Measurements from ENCODE around the gene APBA3. TPM values are rescaled to one million over a fixed set of nuclear protein-coding genes. Genes with fewer than 3 reads are reported as not detected.

The APBA3 gene
- total RNA-seq, 1 experiment from 2014 or later: 19.6 TPM

DNA sequence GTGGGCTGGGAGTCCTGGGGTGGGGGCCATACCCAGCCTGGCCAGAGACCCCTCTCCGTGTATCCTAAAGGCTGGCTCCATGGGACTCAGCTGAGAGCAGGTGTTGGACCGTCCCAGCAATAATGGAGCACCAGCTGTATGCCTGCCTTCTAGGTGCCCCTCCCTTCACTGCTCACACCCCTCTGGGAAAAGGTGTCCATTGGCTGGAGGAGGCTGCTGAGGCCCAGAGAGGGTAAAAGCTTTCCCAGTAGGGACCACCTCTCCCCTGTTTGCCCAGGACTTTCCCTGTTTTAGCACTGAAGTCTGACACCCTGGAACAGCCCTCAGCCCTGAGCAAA lies 13.9 kb upstream of the APBA3 start:
- Mint-ChIP-seq H3K36me3 (ENCODE audit: insufficient read depth, unreplicated experiment) (no peaks in the 10 kb centered on the region), H3K27me3 (ENCODE audit: unreplicated experiment) (peaks cover 33% of the 10 kb centered on the region), H3K27ac (ENCODE audit: unreplicated experiment) (no peak overlapping the region), H3K4me1 (ENCODE audit: low read depth, unreplicated experiment) (no peaks in the 10 kb centered on the region), H3K9me3 (ENCODE audit: low read depth, unreplicated experiment) (no peaks in the 10 kb centered on the region), H3K4me3 (ENCODE audit: low read depth, unreplicated experiment) (no peak overlapping the region)
- intact Hi-C loops (cut with micrococcal nuclease; ENCODE audit: unreplicated experiment): no loop called here
- TF ChIP-seq, protein P1, sequence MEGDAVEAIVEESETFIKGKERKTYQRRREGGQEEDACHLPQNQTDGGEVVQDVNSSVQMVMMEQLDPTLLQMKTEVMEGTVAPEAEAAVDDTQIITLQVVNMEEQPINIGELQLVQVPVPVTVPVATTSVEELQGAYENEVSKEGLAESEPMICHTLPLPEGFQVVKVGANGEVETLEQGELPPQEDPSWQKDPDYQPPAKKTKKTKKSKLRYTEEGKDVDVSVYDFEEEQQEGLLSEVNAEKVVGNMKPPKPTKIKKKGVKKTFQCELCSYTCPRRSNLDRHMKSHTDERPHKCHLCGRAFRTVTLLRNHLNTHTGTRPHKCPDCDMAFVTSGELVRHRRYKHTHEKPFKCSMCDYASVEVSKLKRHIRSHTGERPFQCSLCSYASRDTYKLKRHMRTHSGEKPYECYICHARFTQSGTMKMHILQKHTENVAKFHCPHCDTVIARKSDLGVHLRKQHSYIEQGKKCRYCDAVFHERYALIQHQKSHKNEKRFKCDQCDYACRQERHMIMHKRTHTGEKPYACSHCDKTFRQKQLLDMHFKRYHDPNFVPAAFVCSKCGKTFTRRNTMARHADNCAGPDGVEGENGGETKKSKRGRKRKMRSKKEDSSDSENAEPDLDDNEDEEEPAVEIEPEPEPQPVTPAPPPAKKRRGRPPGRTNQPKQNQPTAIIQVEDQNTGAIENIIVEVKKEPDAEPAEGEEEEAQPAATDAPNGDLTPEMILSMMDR (IDR thresholded peaks at IDR 0.05; ENCODE audit: unreplicated experiment): no peak
- DNase-seq: no peak
- no TSS peak for BruUV-seq (replicated peaks)
- CTCF ChIA-PET: no interaction called here

DNA sequence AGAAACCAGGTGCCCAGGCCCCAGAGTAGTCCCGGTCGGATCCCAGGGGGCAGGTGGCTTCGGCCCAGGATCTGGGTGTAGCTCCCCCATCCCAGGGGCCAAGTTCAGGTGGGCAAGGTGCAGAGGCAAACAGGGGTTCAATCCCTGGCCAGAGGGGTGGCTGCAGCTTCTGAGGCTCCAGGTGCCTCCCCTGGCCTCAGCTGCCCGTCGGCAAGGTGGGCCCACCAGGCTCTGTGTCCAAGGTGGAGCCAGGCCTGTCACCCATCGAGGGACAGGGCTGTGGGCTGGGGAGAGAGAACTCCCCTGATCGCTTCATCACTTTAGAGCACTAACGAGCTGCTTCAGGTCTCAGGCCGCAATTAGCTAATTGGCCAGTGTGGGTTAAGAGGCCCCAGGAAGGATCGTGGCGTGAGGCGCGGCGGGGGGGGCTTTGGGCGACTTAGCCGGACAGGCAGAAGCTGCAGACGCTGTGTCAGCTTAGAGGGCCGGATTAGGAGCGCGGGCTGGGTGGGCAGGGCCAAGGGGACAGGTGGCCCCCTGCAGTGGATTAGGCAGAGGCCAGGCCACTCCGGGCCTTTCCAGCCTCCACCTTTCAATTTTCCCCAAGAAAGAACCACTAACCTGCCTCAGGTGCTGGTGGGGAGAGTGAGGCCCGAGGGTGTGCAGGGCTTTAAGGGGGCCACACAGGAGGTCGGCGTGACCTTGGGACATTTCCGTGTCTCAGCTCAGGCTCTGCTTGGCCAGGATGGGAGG lies 13.3 kb upstream of the APBA3 start:
- Mint-ChIP-seq H3K27ac (ENCODE audit: unreplicated experiment) (no peak overlapping the region), H3K27me3 (ENCODE audit: unreplicated experiment) (peaks cover 33% of the 10 kb centered on the region), H3K36me3 (ENCODE audit: insufficient read depth, unreplicated experiment) (no peaks in the 10 kb centered on the region), H3K9me3 (ENCODE audit: low read depth, unreplicated experiment) (no peaks in the 10 kb centered on the region), H3K4me3 (ENCODE audit: low read depth, unreplicated experiment) (no peak overlapping the region), H3K4me1 (ENCODE audit: low read depth, unreplicated experiment) (no peaks in the 10 kb centered on the region)
- intact Hi-C loops (cut with micrococcal nuclease; ENCODE audit: unreplicated experiment): no loop called here
- TF ChIP-seq, protein P1 (IDR thresholded peaks at IDR 0.05; ENCODE audit: unreplicated experiment): no peak
- CTCF ChIA-PET: no interaction called here
- BruUV-seq (replicated peaks): no TSS peak
- no peak for DNase-seq

DNA sequence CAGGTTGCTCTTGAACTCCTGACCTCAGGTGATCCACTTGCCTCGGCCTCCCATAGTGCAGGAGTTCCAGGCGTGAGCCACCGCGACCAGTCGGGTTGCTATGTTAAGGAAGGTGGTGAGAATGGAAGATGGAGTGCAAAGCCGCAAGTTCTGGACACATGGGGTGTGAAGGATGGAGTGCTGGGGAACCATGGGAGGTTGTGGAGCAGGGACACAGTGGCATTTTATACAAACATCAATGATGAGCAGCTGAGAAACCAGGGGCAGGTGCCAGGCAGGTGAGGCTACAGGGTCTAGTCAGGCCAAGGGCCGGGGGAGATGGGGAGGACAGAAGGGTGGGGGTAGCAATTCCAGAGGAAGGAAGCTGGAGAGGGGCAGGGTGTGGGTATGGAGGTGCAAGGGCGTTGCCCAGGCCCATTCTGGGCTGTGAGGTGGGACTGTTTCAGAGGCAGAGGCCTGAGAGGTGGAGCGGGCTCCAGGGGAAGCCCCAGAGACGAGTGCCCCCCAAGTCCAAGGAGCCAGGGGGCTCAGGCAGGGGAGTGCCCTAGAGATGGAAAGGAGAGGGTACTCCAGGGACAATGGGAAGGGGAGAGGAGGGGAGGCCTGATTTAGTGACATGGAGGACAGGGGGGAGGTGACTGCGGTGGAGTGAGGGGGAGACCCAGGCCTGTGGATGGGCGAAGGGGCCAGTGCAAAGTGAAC lies 12.5 kb upstream of the APBA3 start:
- Mint-ChIP-seq H3K4me3 (ENCODE audit: low read depth, unreplicated experiment) (no peak overlapping the region), H3K4me1 (ENCODE audit: low read depth, unreplicated experiment) (no peaks in the 10 kb centered on the region), H3K9me3 (ENCODE audit: low read depth, unreplicated experiment) (no peaks in the 10 kb centered on the region), H3K27me3 (ENCODE audit: unreplicated experiment) (peaks cover 33% of the 10 kb centered on the region), H3K36me3 (ENCODE audit: insufficient read depth, unreplicated experiment) (no peaks in the 10 kb centered on the region), H3K27ac (ENCODE audit: unreplicated experiment) (no peak overlapping the region)
- no peak for DNase-seq
- intact Hi-C loops (cut with micrococcal nuclease; ENCODE audit: unreplicated experiment): no loop called here
- no TSS peak for BruUV-seq (replicated peaks)
- TF ChIP-seq, protein P1 (IDR thresholded peaks at IDR 0.05; ENCODE audit: unreplicated experiment): no peak
- CTCF ChIA-PET: no interaction called here

GRCh38 chr19:3771906-3772455 lies 10.5 kb upstream of the APBA3 start, which contains the start of gene RAX2:
Gene RAX2, minus strand, starts transcription at chr19:3772228. Its CDS starts 486 bp downstream, at chr19:3771742.
- Mint-ChIP-seq H3K4me1 (ENCODE audit: low read depth, unreplicated experiment) (no peaks in the 10 kb centered on the region), H3K27me3 (ENCODE audit: unreplicated experiment) (peaks cover 32% of the 10 kb centered on the region), H3K9me3 (ENCODE audit: low read depth, unreplicated experiment) (no peaks in the 10 kb centered on the region), H3K36me3 (ENCODE audit: insufficient read depth, unreplicated experiment) (no peaks in the 10 kb centered on the region), H3K4me3 (ENCODE audit: low read depth, unreplicated experiment) (no peak within 1 kb of the TSS), H3K27ac (ENCODE audit: unreplicated experiment) (no peak within 1 kb of the TSS)
- CTCF ChIA-PET: no interaction called here
- DNase-seq: no peak
- intact Hi-C loops (cut with micrococcal nuclease; ENCODE audit: unreplicated experiment): no loop called here
- TF ChIP-seq, protein P1 (IDR thresholded peaks at IDR 0.05; ENCODE audit: unreplicated experiment): no peak
- no TSS peak for BruUV-seq (replicated peaks)
